HG02870 (cell line): ENCODE data around the gene ATP10D.

Experiments
- ATAC-seq: cut with Tn5 transposase; IDR thresholded peaks from one replicate; pipeline ENCODE4 v1.9.1; 2021; ENCODE audit warnings: mild to moderate bottlenecking, moderate library complexity; ENCODE audit not compliant: unreplicated experiment

Gene ATP10D

DNA sequence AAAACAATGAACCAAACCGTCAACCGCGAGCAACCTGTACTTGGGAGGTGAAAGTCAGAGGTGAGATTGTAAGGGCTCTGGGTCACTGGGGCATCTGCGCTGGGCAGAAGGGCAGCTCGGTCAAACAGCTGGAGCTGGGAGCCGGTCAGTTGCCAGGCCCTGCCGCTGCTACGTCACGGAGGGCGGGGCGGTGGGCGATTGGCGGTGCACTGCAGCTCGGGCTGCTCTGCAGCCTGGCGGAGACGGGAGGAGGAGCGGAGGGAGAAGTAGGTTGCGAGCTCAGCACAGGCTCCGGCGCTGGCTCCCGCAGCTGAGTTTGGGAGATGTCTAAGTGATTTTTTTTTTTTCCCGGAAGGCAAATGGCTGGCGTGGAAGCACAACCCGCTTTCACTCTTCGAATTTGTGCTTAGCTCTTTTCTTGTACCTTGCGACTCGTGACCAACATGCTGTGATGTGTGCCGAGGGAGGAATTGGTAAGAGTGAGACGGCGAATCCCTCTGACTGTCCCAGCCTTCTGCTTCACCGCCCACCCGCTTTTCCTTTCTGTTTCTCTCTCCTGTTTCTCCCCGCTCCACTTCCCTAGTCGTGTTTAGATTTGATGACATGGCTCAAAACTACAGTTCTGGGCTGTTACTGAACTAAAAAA, at the start of gene ATP10D:
Gene ATP10D, plus strand, starts transcription at position 229 of the 646 bp plus-strand sequence. CDS start 27,266 bp downstream, outside the sequence.
- peak; percentile 97 for ATAC-seq

DNA sequence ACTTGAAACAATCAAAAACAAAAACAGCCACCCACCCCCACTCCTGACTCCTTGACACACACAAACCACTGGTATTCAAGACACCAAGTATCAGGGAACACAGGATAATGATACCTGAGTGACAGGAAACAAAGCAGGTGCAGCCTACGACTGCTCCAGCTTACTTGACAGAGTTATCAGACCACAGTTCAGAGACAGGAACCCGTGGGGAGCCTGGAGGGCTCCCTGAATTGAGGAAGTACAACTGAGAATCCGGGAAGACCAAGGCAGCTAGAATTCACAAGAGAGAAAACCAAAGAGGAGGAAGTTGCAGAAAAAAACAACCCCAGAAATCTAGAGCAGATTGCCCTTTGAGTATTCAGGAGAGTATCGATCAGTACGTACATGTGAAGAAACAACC, 42.1 kb upstream of the ATP10D start:
- ATAC-seq = peak; percentile 87

DNA sequence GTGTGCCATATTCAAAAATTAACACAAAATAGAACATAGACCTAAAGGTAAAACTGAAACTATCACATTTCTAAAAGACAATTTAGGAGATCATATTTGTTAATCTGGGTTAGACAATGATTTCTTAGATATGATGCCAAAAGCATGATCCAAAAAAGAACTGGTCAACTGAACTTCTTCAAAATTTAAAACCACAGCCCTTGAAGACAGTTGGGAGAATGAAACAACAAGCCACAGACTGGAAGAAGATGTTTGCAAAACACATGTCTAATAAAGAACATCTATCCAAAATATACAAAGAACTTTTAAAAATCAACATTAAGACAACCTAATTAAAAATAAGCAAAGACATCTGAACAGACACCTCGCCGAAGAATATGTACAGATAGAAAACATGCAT, 41.0 kb upstream of the ATP10D start:
- no peak for ATAC-seq

DNA sequence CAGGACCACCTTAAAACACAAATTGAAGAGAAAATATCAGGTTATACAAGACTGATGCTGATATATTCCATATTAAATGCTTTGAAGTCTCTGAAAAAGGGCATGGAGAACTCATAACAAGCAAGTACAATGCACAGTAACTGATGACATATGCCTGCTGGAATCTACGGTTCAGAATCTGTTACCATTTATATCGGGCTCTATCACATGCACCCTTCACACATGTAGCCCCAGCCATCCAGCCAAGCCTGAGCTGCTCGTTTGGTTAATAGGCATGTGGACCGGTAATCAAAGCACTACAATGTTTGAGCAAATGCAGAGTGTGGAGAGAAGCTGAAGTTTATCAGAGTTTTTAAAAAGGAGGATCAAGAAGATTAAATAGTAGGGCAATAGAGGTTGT, 33.4 kb upstream of the ATP10D start:
- ATAC-seq = no peak

DNA sequence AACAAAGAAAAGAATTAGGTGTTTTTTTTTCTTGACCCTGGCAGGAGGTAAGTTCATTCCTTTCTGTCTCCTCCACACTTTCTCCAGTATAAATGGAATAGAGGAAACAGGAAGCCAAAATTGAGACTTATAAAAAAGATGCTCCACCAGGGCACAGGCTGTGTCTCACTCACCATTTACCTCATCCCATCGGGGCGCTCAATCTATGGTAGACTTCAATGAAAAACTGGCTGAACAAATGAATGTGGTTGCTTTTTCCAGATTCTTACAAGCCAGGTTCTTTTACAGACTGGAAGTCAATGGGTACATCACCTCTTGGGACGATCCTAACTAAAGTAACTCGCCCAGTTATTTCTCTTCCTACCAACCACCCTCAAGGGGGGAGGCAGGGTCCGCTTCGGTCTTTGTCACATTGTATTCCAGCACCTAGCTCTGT, 22.3 kb upstream of the ATP10D start:
- peak; percentile 5 for ATAC-seq

DNA sequence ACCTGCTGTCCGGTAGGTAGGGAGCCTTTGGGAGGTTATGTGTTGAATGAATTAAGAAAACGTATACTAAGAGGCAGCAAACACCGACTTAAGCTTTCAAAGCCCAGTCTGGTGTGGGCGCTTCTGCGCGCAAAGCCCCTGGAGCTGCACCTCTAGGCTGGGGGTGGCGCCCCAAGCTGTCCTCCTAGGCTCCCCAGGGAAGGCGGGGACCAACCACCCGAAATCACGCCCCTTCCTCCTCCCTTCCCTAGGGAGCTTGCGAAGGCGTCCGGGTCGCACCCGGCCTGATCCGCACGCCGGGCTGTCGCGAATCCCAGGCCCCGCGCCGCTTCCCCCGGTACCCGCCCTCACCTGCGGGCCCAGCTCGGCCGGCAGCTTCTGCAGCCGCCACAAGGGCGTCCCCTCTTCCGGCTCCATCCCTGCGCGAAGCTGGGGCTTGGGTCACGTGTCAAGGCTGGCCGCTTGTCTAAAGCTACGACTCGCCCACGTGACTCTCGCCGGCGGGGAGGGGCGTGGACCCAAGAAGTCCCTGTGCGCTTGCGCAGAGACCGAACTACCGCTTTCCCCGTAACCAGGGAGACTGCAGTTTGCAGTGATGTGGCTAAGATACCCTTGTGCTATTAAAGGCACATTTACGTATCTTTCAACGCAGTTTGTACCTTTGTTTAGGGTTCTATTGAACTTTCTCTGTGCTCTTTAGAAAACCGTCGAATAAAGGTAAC, 21.7 kb upstream of the ATP10D start, which contains the start of gene COMMD8:
Gene COMMD8, minus strand, starts transcription at position 468 of the 722 bp plus-strand sequence. Its CDS starts 51 bp downstream, at position 417.
- ATAC-seq = peak; percentile 87

DNA sequence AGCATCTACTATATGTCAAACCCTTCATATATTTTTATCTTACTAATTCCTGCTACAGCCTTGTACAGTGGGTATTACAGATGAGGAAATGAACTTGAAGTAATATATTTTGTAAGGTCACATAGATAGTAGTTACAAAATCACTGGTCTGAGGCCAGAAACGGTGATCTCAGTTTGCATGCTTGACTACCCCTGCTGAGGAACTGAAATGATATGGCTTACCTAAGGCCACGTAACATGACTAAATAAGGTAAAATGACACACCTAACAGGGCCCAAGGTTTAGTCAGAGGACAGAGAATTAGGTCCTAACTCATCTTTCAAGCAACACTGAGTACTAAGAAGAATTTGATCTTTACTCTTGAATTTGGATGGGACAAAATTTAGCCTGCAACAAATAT, 20.1 kb upstream of the ATP10D start:
- ATAC-seq = peak; percentile 32

DNA sequence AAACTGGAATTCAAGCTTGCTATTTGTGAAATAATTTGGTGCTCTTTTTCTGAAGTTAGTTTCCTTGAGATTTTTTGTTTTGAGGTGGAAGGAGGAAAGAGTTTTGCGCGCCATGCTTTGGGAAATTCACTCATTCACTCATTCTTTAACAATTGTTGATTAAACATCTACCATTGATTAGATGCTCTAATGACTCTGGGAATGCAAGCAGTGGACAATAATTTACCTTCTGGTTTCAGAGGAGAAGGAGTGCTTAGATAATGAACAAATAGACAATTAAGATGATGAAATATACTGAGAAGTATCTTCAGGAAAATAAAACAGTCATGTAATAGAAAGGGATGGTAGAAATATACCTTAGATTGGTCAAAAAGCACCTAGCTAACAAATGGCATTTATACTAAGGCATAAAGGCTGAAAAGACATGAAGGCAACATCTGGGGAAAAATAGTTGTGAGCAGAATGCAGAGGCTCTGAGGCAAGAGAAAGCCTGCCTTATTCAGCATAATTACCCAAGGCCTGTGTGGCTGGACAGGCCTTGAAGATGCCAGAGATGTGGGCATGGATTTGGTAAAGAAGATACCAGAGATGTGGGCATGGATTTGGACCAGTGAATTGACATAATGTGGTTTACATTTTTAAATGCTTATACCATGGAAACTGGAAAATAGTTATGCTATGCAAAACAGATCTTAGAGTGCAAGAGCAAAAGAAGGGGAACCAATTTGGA, 18.9 kb upstream of the ATP10D start:
- no peak for ATAC-seq

DNA sequence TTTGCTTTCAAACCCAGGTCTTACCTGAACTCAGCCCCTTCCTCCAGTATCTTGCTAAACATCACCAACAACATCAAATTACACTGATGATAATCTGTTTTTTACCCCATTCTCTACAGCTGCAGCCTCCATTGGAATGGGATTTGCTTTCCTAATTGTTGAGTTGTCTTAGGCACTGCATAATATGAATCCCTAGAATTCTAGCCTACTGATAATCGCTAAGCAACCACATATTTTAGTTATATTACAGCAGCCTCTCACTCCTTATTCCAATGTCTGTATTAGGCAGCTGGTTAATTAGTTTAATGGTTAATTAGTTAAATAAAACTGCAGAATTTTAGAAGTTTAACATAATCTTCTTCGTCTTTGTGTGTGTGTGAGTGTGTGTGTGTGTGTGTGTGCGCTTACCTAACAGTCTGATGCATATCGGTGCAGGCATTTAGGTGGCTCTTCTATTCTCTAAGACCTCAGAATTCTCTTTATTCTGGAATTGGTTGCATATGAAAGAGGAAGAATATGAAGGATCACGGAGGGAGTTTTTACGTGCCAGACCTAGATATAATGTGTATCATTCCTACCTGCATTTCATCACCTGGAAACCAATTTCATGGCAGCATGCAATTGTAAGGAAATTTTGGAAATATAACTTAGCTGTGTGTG, 16.2 kb upstream of the ATP10D start:
- ATAC-seq = no peak

DNA sequence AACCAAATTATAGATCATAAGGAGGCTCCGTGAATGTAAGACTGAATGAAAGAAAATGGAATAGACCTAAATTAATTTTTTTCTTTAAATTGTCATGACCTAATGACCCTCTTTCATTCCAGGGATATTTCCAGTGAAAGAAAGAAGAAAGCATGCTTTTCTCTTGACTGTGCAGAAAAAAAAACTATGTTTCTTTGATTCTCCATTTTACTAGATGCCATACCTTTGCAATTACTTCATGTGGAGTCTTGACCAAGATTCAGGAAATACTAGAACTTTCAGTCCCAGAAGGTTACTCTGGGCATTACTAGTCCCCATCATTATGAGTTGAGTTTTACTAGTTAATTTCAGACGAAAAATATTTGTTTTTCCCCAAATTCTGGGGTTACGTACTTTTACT, 15.1 kb upstream of the ATP10D start:
- ATAC-seq = no peak

DNA sequence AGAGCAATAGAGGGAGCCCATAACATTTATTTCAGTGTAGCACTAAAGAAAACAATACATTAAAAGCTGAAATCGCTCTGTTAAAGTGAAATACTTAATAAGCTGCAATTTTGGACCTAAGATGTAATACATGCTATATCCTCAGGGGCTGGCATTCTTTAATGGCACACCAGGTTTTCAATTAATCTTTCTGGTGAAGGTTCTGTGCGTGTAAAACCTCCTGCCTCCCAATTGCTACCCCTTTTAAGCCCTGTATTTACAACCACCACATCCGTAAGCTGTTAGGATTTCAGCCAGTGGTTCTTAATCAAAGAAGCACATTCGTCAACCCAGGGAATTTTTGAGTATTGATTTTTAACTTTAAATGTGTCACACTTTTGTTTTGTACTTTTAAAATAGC, 14.0 kb upstream of the ATP10D start:
- ATAC-seq = no peak

DNA sequence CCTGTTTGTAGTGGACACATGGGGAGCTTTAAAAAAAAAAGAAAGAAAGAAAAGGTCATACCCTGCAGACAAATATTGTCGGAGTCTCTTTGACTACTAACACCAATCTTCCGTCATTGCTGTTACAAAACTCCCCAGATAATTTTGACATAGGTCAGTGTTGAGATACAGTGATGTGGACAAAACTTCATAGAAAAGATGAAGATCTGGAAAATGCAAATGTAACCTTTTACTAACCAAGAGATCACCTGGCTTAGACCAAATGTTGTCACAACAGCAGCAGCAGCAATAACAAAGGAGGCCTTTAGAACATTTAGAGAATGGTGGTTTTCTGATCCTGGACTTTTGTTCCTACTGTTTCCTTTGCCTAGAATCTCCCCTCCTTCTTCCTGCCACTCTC, 13.5 kb upstream of the ATP10D start:
- no peak for ATAC-seq

DNA sequence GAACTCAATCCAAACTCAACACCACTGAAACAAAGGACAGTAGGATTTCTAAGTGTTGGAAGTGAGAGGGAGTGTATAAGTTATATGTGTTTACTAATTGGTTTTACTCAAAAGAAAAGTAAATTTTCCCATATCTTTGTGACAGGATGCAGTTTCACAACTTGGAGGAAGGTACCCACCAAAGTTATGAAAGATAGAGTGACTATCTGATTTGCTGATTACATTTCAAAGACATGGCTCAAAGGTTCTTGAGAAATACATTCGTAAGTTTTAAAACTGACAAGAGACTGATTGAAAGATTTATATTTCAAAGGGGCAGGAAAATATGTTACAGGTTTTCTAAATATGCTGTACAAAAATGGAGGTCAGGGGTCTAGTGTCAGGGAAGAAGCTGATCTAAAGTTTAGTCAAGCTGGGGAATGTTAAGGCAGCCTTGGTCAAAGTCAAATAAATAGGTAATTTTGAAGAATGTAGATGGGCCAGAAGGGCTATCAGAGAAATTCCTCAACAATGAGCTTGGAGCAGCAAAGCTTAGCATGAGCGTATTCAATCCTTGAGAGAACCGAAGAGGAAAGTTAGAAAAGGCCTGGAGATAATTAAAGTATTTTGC, 11.8 kb upstream of the ATP10D start:
- ATAC-seq = no peak

DNA sequence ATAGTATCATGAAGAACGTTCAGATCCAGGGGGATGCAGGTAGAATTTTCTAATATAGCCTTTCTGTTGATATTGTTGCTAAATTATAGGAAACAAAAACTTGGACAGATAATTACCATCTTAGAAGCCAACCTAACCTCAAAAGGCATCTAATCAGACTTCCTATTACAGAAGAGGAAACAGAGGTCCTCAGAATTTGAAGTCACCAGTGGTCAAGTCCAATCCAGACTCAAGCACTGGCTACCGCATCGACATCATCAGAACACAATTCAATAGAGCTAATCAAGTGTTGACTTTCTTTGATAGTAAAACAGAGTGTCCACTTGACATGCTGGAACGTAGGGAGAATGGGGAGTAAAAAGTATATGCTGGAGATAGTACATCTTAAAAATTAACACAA, 10.3 kb upstream of the ATP10D start:
- ATAC-seq = no peak

DNA sequence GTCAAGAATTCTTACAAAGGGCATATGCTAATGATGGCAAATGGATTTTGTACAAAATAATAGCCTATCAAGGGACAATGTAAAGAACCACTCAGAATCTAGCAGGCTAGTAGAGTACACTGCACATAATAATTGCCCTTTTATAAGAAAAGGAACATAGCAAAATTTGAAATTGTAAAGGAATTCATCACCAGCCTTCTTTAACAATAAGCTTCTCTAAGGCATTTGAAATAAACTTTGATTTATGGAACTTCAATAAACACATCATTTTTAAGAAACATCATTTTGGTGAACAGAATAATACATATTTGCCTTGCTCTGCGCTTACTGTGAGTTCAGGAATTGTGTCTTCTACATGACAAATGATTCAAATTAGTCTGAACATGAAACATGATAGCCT, 9.7 kb upstream of the ATP10D start:
- ATAC-seq = no peak

DNA sequence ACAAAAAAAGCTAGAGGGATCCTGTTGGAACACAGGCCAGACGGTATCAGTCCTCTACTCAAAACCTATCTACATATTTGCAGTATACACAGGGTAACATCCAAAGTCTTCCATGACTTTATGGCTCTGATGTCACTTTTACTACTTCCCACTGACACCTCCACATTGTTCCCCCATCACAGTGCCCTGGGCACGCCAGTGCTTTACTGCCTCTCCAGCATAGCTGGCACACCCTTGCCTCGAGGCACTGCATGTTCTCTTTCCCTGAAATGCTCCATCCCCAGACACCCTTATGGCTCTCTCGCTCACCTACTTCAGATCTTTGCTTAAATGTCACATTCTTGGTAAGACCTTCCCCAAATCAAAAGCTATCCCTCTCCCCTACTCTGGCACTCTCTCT, 6.3 kb upstream of the ATP10D start:
- ATAC-seq = no peak

DNA sequence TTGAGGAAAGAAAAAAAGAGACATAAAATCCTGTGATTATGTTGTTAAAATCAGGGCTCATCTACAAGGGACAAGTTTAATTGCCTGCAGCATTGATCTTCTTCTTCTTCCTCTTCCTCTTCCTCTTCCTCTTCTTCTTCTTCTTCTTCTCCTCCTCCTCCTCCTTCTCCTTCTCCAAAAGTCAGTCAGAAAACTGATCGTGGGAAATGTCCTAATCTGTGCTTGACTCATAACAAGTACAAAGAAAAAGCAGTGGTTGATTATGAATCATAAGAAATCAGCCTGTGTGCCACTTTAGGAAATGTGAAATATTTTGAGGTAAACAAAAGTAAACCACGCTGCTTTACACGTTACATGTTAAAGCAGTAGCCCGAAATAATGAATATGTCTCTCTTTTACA, 2.7 kb upstream of the ATP10D start:
- ATAC-seq = peak; percentile 27

DNA sequence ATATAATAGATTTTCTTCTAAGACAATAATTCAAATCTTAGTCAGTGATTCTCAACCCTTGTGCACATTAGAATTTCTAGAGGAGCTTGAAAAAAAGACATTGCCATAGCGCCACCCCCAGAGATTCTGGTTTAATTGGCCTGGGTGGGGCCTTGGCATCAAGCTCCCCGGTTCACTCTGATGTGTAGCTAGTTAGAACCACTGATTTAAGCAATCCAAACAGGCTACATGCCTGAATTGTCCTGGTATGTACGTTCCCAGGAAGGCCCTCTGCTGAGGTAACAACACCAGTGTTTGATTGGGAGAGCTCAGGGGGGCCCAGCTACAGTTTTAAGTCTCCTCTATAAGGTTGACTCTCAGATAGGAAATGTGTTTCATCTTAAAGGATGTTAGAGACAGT, 1.3 kb upstream of the ATP10D start:
- ATAC-seq = no peak

DNA sequence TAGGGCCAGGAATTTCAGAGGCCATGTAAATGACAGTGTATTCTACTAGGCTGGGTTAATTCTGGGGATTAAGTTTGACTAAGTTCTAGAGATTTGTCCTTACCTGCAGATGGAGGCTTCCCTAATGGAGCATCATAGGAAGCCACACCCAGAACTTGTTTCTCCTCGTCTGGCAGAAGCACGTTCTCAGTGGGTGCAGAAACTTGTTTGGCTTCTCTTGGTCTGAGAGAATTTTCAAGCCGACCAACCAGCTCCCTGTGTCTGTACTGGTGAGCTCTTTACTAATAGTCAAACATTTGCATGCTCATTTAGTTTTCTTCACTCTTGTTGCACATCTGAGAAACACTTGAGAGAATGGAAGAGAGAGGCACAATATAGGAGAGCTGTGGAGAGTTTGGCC, 907 bp upstream of the ATP10D start:
- no peak for ATAC-seq

DNA sequence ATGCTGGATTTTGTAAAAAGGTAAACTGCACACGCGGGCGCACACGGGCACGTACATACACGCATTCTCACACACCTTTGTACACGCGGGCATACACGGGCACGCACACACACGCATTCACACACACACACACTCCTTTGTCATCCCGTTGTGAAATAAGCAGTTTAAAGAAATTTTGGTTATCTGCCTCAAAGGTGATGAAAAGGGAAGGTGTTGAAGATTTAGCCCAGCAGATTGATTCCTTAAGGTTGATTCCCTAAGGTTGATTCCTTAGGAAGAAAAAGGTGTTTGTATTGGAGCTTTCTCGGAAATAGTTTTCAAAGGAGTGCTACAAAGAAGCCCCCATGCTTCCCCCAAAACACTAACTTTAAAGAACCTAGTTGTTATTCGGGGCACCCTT, 693 bp downstream of the ATP10D start:
- ATAC-seq = no peak

DNA sequence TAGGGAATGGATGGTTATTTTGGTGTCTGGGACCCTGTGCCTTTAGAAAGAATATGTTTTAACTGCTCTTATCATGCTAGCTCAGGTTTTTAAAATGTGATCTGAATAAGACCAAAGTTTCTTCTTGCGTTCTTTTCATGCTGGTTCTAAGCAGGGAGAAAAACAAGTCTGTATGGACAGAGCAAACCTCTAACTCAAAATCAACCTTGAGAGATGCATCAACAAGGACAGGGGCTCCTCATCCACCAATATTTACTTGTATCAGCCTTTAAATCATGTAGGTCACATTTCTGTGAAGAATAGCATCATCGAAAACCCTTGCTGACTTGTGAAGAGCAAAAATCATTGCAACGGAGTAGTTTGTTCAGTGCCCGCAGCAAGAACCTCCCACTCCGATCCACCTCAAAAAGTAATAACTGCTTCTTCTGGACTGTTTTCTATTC, 1.2 kb downstream of the ATP10D start:
- ATAC-seq = no peak
